ENCODE data around the gene SLC52A3. TPM values are rescaled to one million over a fixed set of nuclear protein-coding genes. Genes with fewer than 3 reads are reported as not detected.
A peak's percentile ranks its signal among the peaks of the same experiment; 100 is the strongest.

Gene SLC52A3
- total and polyA plus RNA-seq, 2 of the 13 experiments (the other 11 are each of a cell fraction or from before 2014, with no cell fraction given) = 0.03 TPM; not detected in 1

GRCh38 chr20:732727-733126 is 35.6 kb downstream of the SLC52A3 start (continued):
- TF ChIP-seq NFAT5 (CRISPR knock-in tag; IDR thresholded peaks at IDR 0.05) (no peak), ZNF782 (CRISPR knock-in tag; IDR thresholded peaks at IDR 0.05; ENCODE audit: borderline replicate concordance) (no peak), ATF5 (CRISPR knock-in tag; IDR thresholded peaks at IDR 0.05; ENCODE audit: low read depth) (no peak), RCOR2 (CRISPR knock-in tag; IDR thresholded peaks at IDR 0.05) (no peak), RAD51 (IDR thresholded peaks at IDR 0.05; ENCODE audit: borderline replicate concordance) (peak; percentile 58; the same call in 1 of the 2 replicates), ZNF790 (CRISPR knock-in tag; IDR thresholded peaks at IDR 0.05; ENCODE audit: borderline replicate concordance) (no peak), LBX2 (CRISPR knock-in tag; IDR thresholded peaks at IDR 0.05; ENCODE audit: borderline replicate concordance) (no peak), DMTF1 (CRISPR knock-in tag; IDR thresholded peaks at IDR 0.05) (no peak), PHF8 (CRISPR knock-in tag; IDR thresholded peaks at IDR 0.05) (no peak), ZBTB3 (CRISPR knock-in tag; IDR thresholded peaks at IDR 0.05; ENCODE audit: borderline replicate concordance, low read depth) (no peak), HOXA5 (CRISPR knock-in tag; IDR thresholded peaks at IDR 0.05) (no peak), ZNF431 (CRISPR knock-in tag; IDR thresholded peaks at IDR 0.05; ENCODE audit: borderline replicate concordance, low read depth) (no peak), RFX1 (IDR thresholded peaks at IDR 0.05) (no peak)
